ENCODE measurements around the gene SS18L1.

DNA sequence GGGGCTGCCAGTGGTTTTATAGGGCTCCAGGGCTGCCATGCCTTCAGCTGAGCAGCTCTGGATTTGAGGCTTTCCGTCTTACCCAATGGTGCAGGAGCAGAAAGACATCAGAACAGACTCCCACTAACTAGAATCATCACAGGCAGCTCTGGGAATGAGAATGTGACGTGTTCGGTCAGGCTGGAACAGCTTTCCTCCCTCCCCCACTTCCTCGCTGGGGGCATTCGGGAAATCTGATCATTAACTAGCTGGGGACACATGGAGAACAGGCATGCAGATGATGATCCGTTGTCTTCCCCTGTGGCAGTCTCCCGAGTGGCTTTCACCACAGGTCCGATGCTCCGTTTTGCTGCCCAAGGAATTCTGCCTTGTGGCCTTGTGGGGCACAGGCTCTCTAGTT, 33.7 kb downstream of the SS18L1 start:
- TF ChIP-seq, protein P1, sequence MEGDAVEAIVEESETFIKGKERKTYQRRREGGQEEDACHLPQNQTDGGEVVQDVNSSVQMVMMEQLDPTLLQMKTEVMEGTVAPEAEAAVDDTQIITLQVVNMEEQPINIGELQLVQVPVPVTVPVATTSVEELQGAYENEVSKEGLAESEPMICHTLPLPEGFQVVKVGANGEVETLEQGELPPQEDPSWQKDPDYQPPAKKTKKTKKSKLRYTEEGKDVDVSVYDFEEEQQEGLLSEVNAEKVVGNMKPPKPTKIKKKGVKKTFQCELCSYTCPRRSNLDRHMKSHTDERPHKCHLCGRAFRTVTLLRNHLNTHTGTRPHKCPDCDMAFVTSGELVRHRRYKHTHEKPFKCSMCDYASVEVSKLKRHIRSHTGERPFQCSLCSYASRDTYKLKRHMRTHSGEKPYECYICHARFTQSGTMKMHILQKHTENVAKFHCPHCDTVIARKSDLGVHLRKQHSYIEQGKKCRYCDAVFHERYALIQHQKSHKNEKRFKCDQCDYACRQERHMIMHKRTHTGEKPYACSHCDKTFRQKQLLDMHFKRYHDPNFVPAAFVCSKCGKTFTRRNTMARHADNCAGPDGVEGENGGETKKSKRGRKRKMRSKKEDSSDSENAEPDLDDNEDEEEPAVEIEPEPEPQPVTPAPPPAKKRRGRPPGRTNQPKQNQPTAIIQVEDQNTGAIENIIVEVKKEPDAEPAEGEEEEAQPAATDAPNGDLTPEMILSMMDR (IDR thresholded peaks at IDR 0.05): no peak
- no peak for TF ChIP-seq POLR2A (IDR thresholded peaks at IDR 0.05)
